Measurements from ENCODE around the gene ARHGEF28.

The ARHGEF28 gene

DNA sequence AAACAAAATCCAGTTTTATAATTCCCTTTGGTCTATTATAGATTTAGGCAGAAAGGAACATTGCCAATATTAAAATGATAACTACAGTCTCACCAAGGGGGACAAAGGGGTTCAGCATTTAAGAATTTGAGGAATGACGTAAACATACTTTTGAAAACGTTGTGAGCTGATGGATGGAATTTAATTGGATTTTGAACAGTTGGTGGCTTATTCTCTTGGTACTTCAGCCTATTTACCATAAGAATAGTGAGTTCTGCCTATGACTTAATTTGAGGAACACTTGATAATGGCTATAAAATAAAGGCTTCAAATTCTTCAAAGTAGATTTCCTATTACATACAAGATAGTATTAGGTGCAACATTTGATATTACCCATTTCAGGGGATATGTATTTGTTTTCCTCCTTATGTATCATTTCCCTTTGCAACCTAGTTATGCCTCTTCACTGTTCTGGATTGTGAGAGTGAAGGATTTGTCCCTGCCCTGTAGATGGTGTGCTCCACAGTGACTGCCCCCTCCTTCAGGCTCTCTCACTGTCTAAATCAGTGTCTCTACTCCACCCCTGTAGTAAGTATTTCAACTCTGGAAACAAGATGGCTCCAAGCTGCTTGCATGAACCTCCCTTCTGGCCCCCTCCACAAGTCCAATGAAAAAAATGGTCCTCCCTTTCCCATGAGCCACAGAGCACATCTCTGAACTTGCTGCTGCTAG, 225.6 kb downstream of the ARHGEF28 start:
- TF ChIP-seq CTCF (IDR thresholded peaks at IDR 0.05; ENCODE audit: low read depth, low read length, missing control alignments), result no peak
- DNase-seq (ENCODE audit: low read depth), result no peak
- no peak overlapping the region for H3K4me3 ChIP-seq (ENCODE audit: low read depth, low read length)

- TF ChIP-seq CTCF (IDR thresholded peaks at IDR 0.05; ENCODE audit: low read depth, low read length, missing control alignments), result no peak
- H3K4me3 ChIP-seq (ENCODE audit: low read depth, low read length), result no peak overlapping the region
- DNase-seq (ENCODE audit: low read depth), result no peak
Observed at GRCh38 chr5:73853091-73853490, 227.1 kb downstream of the ARHGEF28 start.

GRCh38 chr5:73856997-73857396, 231.0 kb downstream of the ARHGEF28 start:
- TF ChIP-seq CTCF (IDR thresholded peaks at IDR 0.05; ENCODE audit: low read depth, low read length, missing control alignments), result no peak
- DNase-seq (ENCODE audit: low read depth), result no peak

GRCh38 chr5:73857446-73857845, 231.4 kb downstream of the ARHGEF28 start:
- no peak for TF ChIP-seq CTCF (IDR thresholded peaks at IDR 0.05; ENCODE audit: low read depth, low read length, missing control alignments)
- H3K4me3 ChIP-seq (ENCODE audit: low read depth, low read length), result no peak overlapping the region
- DNase-seq (ENCODE audit: low read depth), result no peak

More at GRCh38 chr5:73856997-73857396, 231.0 kb downstream of the ARHGEF28 start:
- H3K4me3 ChIP-seq (ENCODE audit: low read depth, low read length), result no peak overlapping the region

GRCh38 chr5:73858054-73858453, 232.1 kb downstream of the ARHGEF28 start:
- no peak overlapping the region for H3K4me3 ChIP-seq (ENCODE audit: low read depth, low read length)
- no peak for TF ChIP-seq CTCF (IDR thresholded peaks at IDR 0.05; ENCODE audit: low read depth, low read length, missing control alignments)
- DNase-seq (ENCODE audit: low read depth), result no peak

DNA sequence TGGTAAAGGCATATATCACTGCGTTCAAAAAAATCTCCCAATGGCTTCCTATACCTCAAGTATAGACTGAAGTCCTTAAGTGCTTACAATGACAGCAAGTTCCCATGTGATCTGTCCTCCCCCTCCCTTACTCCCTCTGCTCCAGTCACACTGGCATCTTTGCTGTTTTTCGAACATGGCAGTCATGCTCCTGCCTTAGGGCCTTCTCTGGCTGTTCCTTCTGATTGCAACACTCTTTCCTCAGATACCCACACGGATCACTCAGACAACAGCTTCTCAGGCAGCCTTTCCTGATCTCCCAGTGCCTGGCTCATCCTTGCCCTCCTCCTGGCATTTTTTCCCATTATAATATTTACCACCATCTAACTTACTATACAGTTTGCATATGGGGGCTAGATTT, 232.8 kb downstream of the ARHGEF28 start:
- no peak overlapping the region for H3K4me3 ChIP-seq (ENCODE audit: low read depth, low read length)
- no peak for DNase-seq (ENCODE audit: low read depth)
- no peak for TF ChIP-seq CTCF (IDR thresholded peaks at IDR 0.05; ENCODE audit: low read depth, low read length, missing control alignments)

DNA sequence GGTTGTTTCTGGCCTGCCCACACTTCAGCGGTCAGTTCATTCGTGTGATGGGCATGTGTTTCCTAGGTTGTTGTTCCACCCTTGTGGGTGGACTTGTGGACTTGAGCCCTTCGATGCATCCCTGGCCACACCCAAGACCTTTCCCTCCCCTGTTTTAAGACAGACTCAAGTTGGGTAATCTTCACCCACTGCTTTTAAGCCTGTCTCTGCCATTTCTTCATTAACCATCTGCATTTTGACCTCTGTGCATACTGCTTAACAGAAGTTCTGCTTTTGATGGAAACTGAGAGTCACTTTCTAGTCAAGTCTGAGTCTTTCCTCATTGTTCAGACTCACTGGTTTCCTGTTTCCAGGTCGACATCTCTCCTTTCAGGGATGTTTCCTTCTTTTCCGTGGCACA, 233.7 kb downstream of the ARHGEF28 start:
- no peak for DNase-seq (ENCODE audit: low read depth)
- no peak for TF ChIP-seq CTCF (IDR thresholded peaks at IDR 0.05; ENCODE audit: low read depth, low read length, missing control alignments)
- H3K4me3 ChIP-seq (ENCODE audit: low read depth, low read length), result no peak overlapping the region

Measured in GM12864 (cell line).